Type B pancreatic cell (in vitro differentiated cells): ENCODE data around the gene MEN1. TPM values are rescaled to one million over a fixed set of nuclear protein-coding genes. Genes with fewer than 3 reads are reported as not detected.

ENCODE experiments used
- DNase-seq: peaks from one replicate; pipeline ENCODE4 v3.0.0; 2021; ENCODE audit warnings: mixed read lengths; ENCODE audit not compliant: unreplicated experiment; ENCODE audit errors: extremely low spot score
- H3K27ac Mint-ChIP-seq: 2 replicates; pipeline ENCODE4 v1.8.0; 2021; ENCODE audit warnings: mild to moderate bottlenecking, mixed read lengths
- H3K27me3 Mint-ChIP-seq: 2 replicates; pipeline ENCODE4 v1.8.0; 2021; ENCODE audit warnings: mixed read lengths
- H3K36me3 Mint-ChIP-seq: 2 replicates; pipeline ENCODE4 v1.8.0; 2021; ENCODE audit warnings: mixed read lengths
- H3K4me1 Mint-ChIP-seq: one replicate; pipeline ENCODE4 v1.8.0; 2021; ENCODE audit warnings: mixed read lengths; ENCODE audit not compliant: unreplicated experiment
- H3K4me3 Mint-ChIP-seq: 2 replicates; pipeline ENCODE4 v1.8.0; 2021; ENCODE audit warnings: mild to moderate bottlenecking, mixed read lengths
- H3K9me3 Mint-ChIP-seq: 2 replicates; pipeline ENCODE4 v1.8.0; 2021; ENCODE audit warnings: mixed read lengths
- CTCF ChIP-seq: fragments of 200-600 bp; sonication (generic); conservative IDR thresholded peaks from 2 replicates; pipeline ENCODE4 v1.5.0; 2021; ENCODE audit warnings: antibody characterized with exemption, mild to moderate bottlenecking
- total RNA-seq: library from RNA; stranded (reverse); gene quantifications from 2 replicates; pipeline ENCODE4 v1.2.1, GENCODE V29; 2021; ENCODE audit warnings: low replicate concordance

MEN1 gene
- total RNA-seq, 1 donor from 2014 or later: 50.6 TPM

DNA sequence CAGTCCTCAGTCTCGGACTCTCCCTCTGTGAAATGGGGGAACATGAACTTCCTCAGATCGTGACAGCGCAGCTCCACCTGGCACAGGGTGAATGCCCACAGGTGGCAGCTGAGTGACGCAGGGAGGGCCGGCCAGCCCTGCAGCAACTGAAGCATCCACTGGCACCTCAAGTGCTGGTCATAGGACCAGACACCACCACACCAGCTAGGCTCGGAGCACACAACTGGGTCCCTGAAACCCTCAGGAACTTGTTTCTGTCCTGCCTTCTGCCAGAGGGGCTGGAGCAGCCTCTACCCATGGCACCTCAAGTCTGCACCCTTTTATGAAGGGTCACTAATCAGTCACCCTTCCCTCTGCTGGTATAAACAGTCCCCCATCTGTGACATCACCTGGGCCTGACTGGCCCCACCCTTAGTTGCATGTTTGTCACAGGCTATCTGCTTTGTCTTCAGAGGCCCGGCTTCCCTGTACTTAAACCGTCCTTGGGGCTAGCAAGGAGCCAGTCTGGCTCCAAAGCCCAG lies 41.5 kb upstream of the MEN1 start:
- no peak for DNase-seq
- Mint-ChIP-seq H3K9me3 (no peaks in the 10 kb centered on the region), H3K27me3 (no peaks in the 10 kb centered on the region), H3K27ac (peak overlapping the region; percentile 69), H3K4me3 (peak overlapping the region; percentile 28), H3K36me3 (no peaks in the 10 kb centered on the region), H3K4me1 (peaks cover 5% of the 10 kb centered on the region)
- TF ChIP-seq CTCF: no peak

GRCh38 chr11:64850979-64851567 lies 40.7 kb upstream of the MEN1 start:
- TF ChIP-seq CTCF: peak; percentile 30

GRCh38 chr11:64849598-64850356 lies 39.4 kb upstream of the MEN1 start:
- peaks cover 3% of the 10 kb centered on the region for H3K27me3 Mint-ChIP-seq
- peak overlapping the region; percentile 59 for H3K27ac Mint-ChIP-seq
- H3K36me3 Mint-ChIP-seq: no peaks in the 10 kb centered on the region
- DNase-seq: no peak
- H3K4me3 Mint-ChIP-seq: no peak overlapping the region
- no peaks in the 10 kb centered on the region for H3K9me3 Mint-ChIP-seq
- TF ChIP-seq CTCF: no peak
- H3K4me1 Mint-ChIP-seq: peaks cover 8% of the 10 kb centered on the region

More at GRCh38 chr11:64850979-64851567, 40.7 kb upstream of the MEN1 start:
- H3K9me3 Mint-ChIP-seq: no peaks in the 10 kb centered on the region
- no peak for DNase-seq
- no peaks in the 10 kb centered on the region for H3K27me3 Mint-ChIP-seq
- H3K4me1 Mint-ChIP-seq: peaks cover 5% of the 10 kb centered on the region
- H3K4me3 Mint-ChIP-seq: no peak overlapping the region
- no peak overlapping the region for H3K27ac Mint-ChIP-seq
- no peaks in the 10 kb centered on the region for H3K36me3 Mint-ChIP-seq

GRCh38 chr11:64848826-64849597 lies 38.7 kb upstream of the MEN1 start:
- H3K27ac Mint-ChIP-seq: peak overlapping the region; percentile 23

More at GRCh38 chr11:64848826-64849597, 38.7 kb upstream of the MEN1 start:
- TF ChIP-seq CTCF: no peak
- DNase-seq: no peak
- H3K9me3 Mint-ChIP-seq: no peaks in the 10 kb centered on the region
- no peaks in the 10 kb centered on the region for H3K36me3 Mint-ChIP-seq
- H3K4me1 Mint-ChIP-seq: peaks cover 8% of the 10 kb centered on the region
- H3K27me3 Mint-ChIP-seq: peaks cover 5% of the 10 kb centered on the region
- no peak overlapping the region for H3K4me3 Mint-ChIP-seq
